Measurements from ENCODE around the gene CELF6. TPM values are rescaled to one million over a fixed set of nuclear protein-coding genes. Genes with fewer than 3 reads are reported as not detected.

Gene CELF6
- polyA plus RNA-seq, 3 donors: 2.9 TPM; not detected in 2

DNA sequence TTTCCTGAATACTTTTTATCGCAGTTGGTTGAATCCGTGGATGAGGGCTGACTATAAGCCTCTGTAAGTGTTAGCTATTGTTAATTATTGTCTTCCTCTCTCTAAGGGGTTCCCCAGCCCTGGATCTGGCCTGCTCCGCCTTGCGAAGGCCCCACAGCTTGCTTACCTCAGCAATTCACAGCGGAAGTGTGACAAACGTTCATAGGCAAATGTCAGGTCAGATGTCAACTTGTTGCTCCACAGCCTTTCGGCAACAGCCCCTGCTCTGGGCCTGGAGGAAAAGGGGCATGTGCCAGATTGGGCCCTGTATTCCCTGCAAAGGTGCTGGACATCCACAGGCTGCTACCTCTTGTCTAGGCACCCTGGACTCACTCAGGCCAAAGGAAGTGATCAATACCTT is 25.3 kb upstream of the CELF6 start:
- Mint-ChIP-seq H3K27ac (peak overlapping the region in 1 of 7 donors; percentile 26), H3K36me3 (peaks cover 64 to 94% of the 10 kb centered on the region in 2 donors), H3K4me3 (no peak overlapping the region), H3K9me3 (no peaks in the 10 kb centered on the region), H3K27me3 (ENCODE audit: low read depth in 3 of 3) (peaks cover 0 to 3% (median 0%) of the 10 kb centered on the region in 3 donors), H3K4me1 (peaks cover 3% of the 10 kb centered on the region)
- H2AFZ ChIP-seq (ENCODE audit: insufficient read depth, low read depth, low read length, poor library complexity, severe bottlenecking): no peak overlapping the region
- no peaks in the 10 kb centered on the region for H4K20me1 ChIP-seq (ENCODE audit: insufficient read depth, low read length)
- H3K27me3 ChIP-seq (ENCODE audit: control insufficient read depth in 2 of 2, insufficient read depth in 2 of 2, low read length in 2 of 2): no peaks in the 10 kb centered on the region
- peaks cover 76 to 86% of the 10 kb centered on the region in 2 donors for H3K36me3 ChIP-seq (replicated peaks in 1 of 2; ENCODE audit: control insufficient read depth in 1 of 2, insufficient read depth in 2 of 2, low read length in 2 of 2)
- H3K27ac ChIP-seq (ENCODE audit: low read depth in 1 of 2, low read length in 2 of 2): no peak overlapping the region
- TF ChIP-seq, protein P1, sequence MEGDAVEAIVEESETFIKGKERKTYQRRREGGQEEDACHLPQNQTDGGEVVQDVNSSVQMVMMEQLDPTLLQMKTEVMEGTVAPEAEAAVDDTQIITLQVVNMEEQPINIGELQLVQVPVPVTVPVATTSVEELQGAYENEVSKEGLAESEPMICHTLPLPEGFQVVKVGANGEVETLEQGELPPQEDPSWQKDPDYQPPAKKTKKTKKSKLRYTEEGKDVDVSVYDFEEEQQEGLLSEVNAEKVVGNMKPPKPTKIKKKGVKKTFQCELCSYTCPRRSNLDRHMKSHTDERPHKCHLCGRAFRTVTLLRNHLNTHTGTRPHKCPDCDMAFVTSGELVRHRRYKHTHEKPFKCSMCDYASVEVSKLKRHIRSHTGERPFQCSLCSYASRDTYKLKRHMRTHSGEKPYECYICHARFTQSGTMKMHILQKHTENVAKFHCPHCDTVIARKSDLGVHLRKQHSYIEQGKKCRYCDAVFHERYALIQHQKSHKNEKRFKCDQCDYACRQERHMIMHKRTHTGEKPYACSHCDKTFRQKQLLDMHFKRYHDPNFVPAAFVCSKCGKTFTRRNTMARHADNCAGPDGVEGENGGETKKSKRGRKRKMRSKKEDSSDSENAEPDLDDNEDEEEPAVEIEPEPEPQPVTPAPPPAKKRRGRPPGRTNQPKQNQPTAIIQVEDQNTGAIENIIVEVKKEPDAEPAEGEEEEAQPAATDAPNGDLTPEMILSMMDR (IDR thresholded peaks at IDR 0.05): no peak
- no peaks in the 10 kb centered on the region for H3K9me3 ChIP-seq (replicated peaks in 1 of 2; ENCODE audit: control insufficient read depth in 1 of 2, insufficient read depth in 1 of 2, low read length in 2 of 2)
- intact Hi-C loops (cut with micrococcal nuclease): no loop called here
- 95% methylated on average over 5 of the region's 7 CpGs for WGBS (ENCODE audit: insufficient coverage)
- DNase-seq: no peak
- H3K4me3 ChIP-seq (replicated peaks in 1 of 3; ENCODE audit: low read depth in 2 of 3, low read length in 3 of 3): no peak overlapping the region
- H3K9ac ChIP-seq (ENCODE audit: insufficient read depth, low read length, poor library complexity, severe bottlenecking): no peak overlapping the region
- H3K4me2 ChIP-seq (replicated peaks; ENCODE audit: extremely low read depth, low read length, poor library complexity, severe bottlenecking): no peak overlapping the region
- no peaks in the 10 kb centered on the region for H3K4me1 ChIP-seq (ENCODE audit: control insufficient read depth in 1 of 2, insufficient read depth in 2 of 2, low read length in 2 of 2)
- H3K79me2 ChIP-seq (ENCODE audit: insufficient read depth, low read length): no peaks in the 10 kb centered on the region

DNA sequence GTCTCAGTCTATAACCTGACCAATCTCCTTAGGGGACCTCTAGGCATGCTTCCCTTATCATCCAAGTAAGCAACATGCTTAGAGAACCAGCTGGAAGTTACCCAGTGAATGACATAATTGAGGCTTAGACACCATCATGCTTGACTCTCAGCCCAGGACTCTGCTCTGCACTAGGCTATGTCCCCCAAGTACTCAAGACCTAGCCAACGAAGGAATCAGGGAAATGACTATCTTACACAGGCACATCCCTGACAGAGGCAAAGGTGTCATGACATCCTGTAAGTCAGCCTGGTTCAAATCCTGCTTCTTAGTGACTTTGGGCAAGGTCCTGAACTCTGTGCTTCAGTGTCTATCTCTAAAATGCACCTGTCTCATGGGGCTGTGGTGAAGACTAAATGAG is 24.6 kb upstream of the CELF6 start:
- H3K79me2 ChIP-seq (ENCODE audit: insufficient read depth, low read length): no peaks in the 10 kb centered on the region
- Mint-ChIP-seq H3K4me1 (peaks cover 10% of the 10 kb centered on the region), H3K27ac (peak overlapping the region in 3 of 7 donors; percentile 24 to 49 (median 36)), H3K36me3 (peaks cover 58 to 89% of the 10 kb centered on the region in 2 donors), H3K9me3 (no peaks in the 10 kb centered on the region), H3K27me3 (ENCODE audit: low read depth in 3 of 3) (peaks cover 0 to 3% (median 0%) of the 10 kb centered on the region in 3 donors), H3K4me3 (no peak overlapping the region)
- no peak overlapping the region for H2AFZ ChIP-seq (ENCODE audit: insufficient read depth, low read depth, low read length, poor library complexity, severe bottlenecking)
- DNase-seq: no peak
- no peaks in the 10 kb centered on the region for H4K20me1 ChIP-seq (ENCODE audit: insufficient read depth, low read length)
- intact Hi-C loops (cut with micrococcal nuclease): no loop called here
- H3K4me2 ChIP-seq (replicated peaks; ENCODE audit: extremely low read depth, low read length, poor library complexity, severe bottlenecking): no peak overlapping the region
- TF ChIP-seq, protein P1 (IDR thresholded peaks at IDR 0.05): no peak
- no peaks in the 10 kb centered on the region for H3K9me3 ChIP-seq (replicated peaks in 1 of 2; ENCODE audit: control insufficient read depth in 1 of 2, insufficient read depth in 1 of 2, low read length in 2 of 2)
- peak overlapping the region in 1 of 2 donors; percentile 10 for H3K27ac ChIP-seq (ENCODE audit: low read depth in 1 of 2, low read length in 2 of 2)
- peaks cover 72 to 79% of the 10 kb centered on the region in 2 donors for H3K36me3 ChIP-seq (replicated peaks in 1 of 2; ENCODE audit: control insufficient read depth in 1 of 2, insufficient read depth in 2 of 2, low read length in 2 of 2)
- H3K4me1 ChIP-seq (ENCODE audit: control insufficient read depth in 1 of 2, insufficient read depth in 2 of 2, low read length in 2 of 2): peaks cover 3 to 5% of the 10 kb centered on the region in 2 donors
- no peak overlapping the region for H3K4me3 ChIP-seq (replicated peaks in 1 of 3; ENCODE audit: low read depth in 2 of 3, low read length in 3 of 3)
- no peaks in the 10 kb centered on the region for H3K27me3 ChIP-seq (ENCODE audit: control insufficient read depth in 2 of 2, insufficient read depth in 2 of 2, low read length in 2 of 2)
- H3K9ac ChIP-seq (ENCODE audit: insufficient read depth, low read length, poor library complexity, severe bottlenecking): no peak overlapping the region
- 100% methylated on average over 1 of the region's 1 CpG for WGBS (ENCODE audit: insufficient coverage)
